ENCODE measurements around the gene TBC1D5. TPM values are rescaled to one million over a fixed set of nuclear protein-coding genes. Genes with fewer than 3 reads are reported as not detected.
"Not testable (repeated sequence)": the region's sequence is repeated elsewhere in the genome, so short reads cannot be mapped to it uniquely, and the experiment has no call there.

TBC1D5 gene
- polyA plus RNA-seq, 1 experiment, result 27.0 TPM

DNA sequence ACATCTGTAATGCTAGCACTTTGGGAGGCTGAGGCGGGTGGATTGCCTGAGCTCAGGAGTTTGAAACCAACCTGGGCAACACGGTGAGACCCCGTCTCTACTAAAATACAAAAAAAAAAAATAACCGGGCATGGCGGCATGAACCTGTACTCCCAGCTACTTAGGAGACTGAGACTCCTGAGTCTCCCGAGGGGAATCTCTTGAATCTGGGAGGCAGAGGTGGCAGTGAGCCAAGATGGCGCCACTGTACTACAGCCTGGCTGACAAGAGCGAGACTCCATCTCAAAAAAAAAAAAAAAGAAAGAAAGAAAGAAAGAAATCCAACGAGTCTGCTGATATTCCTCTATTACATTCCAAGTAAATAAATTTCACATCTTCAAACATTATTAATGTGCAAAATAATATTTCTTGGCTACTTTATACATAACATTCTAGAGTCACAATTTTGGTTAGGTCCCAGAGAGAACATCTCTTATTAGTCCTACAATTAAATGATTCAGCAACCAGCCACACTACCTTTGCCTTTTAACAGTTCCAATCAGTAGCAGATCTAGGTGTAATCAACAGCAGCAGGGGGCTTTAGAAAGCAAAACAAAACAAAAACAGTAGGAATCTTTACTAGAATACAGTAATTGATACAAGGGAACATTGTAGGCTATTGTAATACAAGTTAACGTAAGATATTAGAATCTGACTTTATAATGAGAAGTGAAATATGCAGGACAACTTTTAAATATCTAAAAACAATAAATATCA, 195.8 kb downstream of the TBC1D5 start:
- Histone ChIP-seq H3K36me3 (ENCODE audit: control insufficient read depth, insufficient read depth, low read length) (no peaks in the 10 kb centered on the region), H3K27me3 (ENCODE audit: control insufficient read depth, insufficient read depth, low read length) (no peaks in the 10 kb centered on the region), H3K4me3 (ENCODE audit: low read depth, low read length) (no peak overlapping the region)
- DNase-seq (ENCODE audit: low read depth), result no peak
- ChIA-PET CTCF (no interaction called here), POLR2A (no interaction called here)
- TF ChIP-seq, protein P1, sequence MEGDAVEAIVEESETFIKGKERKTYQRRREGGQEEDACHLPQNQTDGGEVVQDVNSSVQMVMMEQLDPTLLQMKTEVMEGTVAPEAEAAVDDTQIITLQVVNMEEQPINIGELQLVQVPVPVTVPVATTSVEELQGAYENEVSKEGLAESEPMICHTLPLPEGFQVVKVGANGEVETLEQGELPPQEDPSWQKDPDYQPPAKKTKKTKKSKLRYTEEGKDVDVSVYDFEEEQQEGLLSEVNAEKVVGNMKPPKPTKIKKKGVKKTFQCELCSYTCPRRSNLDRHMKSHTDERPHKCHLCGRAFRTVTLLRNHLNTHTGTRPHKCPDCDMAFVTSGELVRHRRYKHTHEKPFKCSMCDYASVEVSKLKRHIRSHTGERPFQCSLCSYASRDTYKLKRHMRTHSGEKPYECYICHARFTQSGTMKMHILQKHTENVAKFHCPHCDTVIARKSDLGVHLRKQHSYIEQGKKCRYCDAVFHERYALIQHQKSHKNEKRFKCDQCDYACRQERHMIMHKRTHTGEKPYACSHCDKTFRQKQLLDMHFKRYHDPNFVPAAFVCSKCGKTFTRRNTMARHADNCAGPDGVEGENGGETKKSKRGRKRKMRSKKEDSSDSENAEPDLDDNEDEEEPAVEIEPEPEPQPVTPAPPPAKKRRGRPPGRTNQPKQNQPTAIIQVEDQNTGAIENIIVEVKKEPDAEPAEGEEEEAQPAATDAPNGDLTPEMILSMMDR (IDR thresholded peaks at IDR 0.05; ENCODE audit: insufficient read depth, low read depth, low read length), result no peak

DNA sequence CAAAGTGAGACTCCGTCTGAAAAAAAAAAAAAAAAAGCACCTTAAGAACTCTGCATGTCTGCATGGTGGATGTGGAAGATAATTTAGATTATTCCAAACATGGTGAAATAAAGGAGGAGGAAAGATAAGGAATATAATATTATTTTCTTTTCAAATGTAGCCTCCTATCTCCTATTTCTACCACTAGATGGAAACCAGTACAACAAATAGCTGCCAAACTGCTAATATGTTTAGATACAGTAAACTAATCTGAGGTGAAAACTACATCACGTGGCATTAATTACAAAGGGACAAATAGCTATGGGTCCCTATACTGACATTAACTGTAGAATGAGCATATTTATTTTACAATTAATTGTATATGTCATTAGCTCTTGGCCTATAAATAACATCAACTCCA, 197.8 kb downstream of the TBC1D5 start:
- ChIA-PET POLR2A (no interaction called here), CTCF (interaction anchor here (1.0 to 1.5 kb wide), 4 partner anchors 11 to 297 kb away, joined by 3 to 11 read pairs (median 3); no protein-coding TSS in a partner anchor)
- DNase-seq (ENCODE audit: low read depth), result no peak
- H3K4me3 ChIP-seq (ENCODE audit: low read depth, low read length), result no peak overlapping the region
- TF ChIP-seq, protein P1 (IDR thresholded peaks at IDR 0.05; ENCODE audit: insufficient read depth, low read depth, low read length), result 0 out of 2 replicates have a peak, but pooled peaks have one; percentile 20
- H3K27me3 ChIP-seq (ENCODE audit: control insufficient read depth, insufficient read depth, low read length), result no peaks in the 10 kb centered on the region
- H3K36me3 ChIP-seq (ENCODE audit: control insufficient read depth, insufficient read depth, low read length), result no peaks in the 10 kb centered on the region

DNA sequence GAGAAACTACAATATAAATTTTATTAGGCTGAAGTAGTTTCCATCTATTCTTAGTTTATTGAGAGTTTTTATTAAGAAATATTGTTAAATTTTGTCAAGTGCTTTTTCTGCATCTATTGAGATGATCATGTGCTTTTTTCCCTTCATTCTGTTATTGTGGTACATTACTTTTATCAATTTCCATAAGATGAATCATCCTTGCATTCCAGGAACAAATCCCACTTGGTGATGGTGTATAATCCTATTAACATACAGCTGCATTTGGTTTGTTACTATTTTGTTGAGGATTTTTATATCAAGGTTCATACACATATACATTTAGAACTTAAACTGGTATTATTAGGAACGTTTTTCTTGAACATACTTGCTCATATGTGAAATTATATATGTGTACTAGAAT, 199.8 kb downstream of the TBC1D5 start:
- ChIA-PET POLR2A (no interaction called here), CTCF (no interaction called here)

DNA sequence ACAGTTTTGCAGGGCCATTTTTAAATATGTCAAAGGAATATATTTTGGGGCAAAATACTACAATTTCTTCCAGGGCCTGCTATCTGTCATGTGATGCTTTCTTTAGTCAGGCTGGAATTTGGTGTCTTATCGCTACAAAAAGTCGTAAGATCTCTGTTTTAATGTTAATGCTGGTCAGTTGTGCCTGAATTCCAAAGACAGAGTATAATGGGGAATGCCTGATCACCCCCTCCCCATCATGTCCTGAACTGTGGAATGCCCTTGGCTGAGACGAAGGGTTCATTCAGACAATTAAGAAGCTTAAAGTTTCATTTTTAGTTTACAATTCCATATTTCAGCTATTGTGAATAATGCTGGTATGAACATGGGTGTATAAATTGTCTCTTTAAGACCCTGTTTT, 203.0 kb downstream of the TBC1D5 start:
- CTCF ChIA-PET, result no interaction called here
- H3K27me3 ChIP-seq (ENCODE audit: control insufficient read depth, insufficient read depth, low read length), result no peaks in the 10 kb centered on the region
- DNase-seq (ENCODE audit: low read depth), result no peak
- POLR2A ChIA-PET, result no interaction called here
- TF ChIP-seq, protein P1 (IDR thresholded peaks at IDR 0.05; ENCODE audit: insufficient read depth, low read depth, low read length), result no peak
- H3K4me3 ChIP-seq (ENCODE audit: low read depth, low read length), result no peak overlapping the region
- no peaks in the 10 kb centered on the region for H3K36me3 ChIP-seq (ENCODE audit: control insufficient read depth, insufficient read depth, low read length)

More for the DNA sequence above, 199.8 kb downstream of the TBC1D5 start:
- Histone ChIP-seq H3K36me3 (ENCODE audit: control insufficient read depth, insufficient read depth, low read length) (no peaks in the 10 kb centered on the region), H3K4me3 (ENCODE audit: low read depth, low read length) (no peak overlapping the region), H3K27me3 (ENCODE audit: control insufficient read depth, insufficient read depth, low read length) (no peaks in the 10 kb centered on the region)
- TF ChIP-seq, protein P1 (IDR thresholded peaks at IDR 0.05; ENCODE audit: insufficient read depth, low read depth, low read length), result no peak
- no peak for DNase-seq (ENCODE audit: low read depth)

DNA sequence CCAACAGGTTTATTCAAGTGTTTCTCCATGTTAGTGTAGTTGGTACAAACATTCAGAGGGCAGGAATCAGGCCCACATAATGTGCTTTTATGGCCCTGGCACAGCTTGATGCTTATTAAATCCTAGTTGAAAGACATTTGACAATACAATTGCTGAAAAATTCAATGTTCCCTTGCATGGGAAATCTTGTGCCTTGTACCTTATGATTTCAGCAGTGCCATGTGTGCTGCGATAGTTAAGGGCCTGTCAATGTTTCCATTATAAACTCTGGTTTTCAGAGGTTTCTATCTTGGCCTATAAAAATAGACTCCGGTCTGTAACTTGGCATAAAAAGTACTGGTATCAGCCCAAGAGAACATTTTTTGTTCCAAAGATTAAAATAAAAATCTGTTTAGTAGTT, 207.2 kb downstream of the TBC1D5 start:
- Histone ChIP-seq H3K27me3 (ENCODE audit: control insufficient read depth, insufficient read depth, low read length) (no peaks in the 10 kb centered on the region), H3K4me3 (ENCODE audit: low read depth, low read length) (no peak overlapping the region), H3K36me3 (ENCODE audit: control insufficient read depth, insufficient read depth, low read length) (no peaks in the 10 kb centered on the region)
- TF ChIP-seq, protein P1 (IDR thresholded peaks at IDR 0.05; ENCODE audit: insufficient read depth, low read depth, low read length), result no peak
- POLR2A ChIA-PET, result no interaction called here
- no peak for DNase-seq (ENCODE audit: low read depth)
- CTCF ChIA-PET, result interaction anchor here (1.2 kb wide), 1 partner anchor 306 kb away, joined by 3 read pairs; no protein-coding TSS in a partner anchor

DNA sequence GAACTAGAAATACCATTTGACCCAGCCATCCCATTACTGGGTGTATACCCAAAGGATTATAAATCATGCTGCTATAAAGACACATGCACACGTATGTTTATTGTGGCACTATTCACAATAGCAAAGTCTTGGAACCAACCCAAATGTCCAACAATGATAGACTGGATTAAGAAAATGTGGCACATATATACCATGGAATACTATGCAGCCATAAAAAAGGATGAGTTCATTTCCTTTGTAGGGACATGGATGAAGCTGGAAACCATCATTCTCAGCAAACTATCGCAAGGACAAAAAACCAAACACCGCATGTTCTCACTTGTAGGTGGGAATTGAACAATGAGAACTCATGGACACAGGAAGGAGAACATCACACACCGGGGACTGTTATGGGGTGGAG, 210.0 kb downstream of the TBC1D5 start:
- POLR2A ChIA-PET; DNase-seq (ENCODE audit: low read depth); CTCF ChIA-PET; H3K27me3 ChIP-seq (ENCODE audit: control insufficient read depth, insufficient read depth, low read length); H3K36me3 ChIP-seq (ENCODE audit: control insufficient read depth, insufficient read depth, low read length); H3K4me3 ChIP-seq (ENCODE audit: low read depth, low read length): not testable (repeated sequence)
